Measurements from ENCODE around the gene PDHX.
"Not testable (repeated sequence)": the region's sequence is repeated elsewhere in the genome, so short reads cannot be mapped to it uniquely, and the experiment has no call there.

PDHX gene

DNA sequence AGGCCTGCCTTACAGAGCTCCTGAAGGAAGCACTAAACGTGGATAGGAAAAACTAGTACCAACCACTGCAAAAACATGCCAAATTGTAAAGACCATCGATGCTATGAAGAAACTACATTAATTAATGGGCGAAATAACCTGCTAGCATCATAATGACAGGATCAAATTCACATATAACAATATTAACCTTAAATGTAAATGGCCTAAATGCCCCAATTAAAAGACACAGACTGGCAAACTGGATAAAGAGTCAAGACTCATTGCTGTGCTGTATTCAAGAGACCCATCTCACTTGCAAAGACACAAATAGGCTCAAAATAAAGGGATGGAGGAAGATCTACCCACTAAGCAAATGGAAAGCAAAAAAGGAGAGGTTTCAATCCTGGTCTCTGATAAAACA lies 107.5 kb downstream of the PDHX start:
- DNase-seq: not testable (repeated sequence)

DNA sequence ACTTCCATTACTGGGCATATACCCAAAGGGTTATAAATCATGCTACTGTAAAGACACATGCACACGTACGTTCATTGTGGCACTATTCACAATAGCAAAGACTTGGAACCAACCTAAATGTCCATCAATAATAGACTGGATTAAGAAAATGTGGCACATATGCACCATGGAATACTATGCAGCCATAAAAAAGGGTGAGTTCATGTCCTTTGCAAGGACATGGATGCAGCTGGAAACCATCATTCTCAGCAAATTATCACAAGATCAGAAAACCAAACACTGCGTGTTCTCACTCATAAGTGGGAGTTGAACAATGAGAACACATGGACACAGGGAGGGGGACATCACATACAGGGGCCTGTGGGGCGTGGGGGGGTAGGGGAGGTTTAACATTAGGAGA lies 111.6 kb downstream of the PDHX start:
- DNase-seq: not testable (repeated sequence)

DNA sequence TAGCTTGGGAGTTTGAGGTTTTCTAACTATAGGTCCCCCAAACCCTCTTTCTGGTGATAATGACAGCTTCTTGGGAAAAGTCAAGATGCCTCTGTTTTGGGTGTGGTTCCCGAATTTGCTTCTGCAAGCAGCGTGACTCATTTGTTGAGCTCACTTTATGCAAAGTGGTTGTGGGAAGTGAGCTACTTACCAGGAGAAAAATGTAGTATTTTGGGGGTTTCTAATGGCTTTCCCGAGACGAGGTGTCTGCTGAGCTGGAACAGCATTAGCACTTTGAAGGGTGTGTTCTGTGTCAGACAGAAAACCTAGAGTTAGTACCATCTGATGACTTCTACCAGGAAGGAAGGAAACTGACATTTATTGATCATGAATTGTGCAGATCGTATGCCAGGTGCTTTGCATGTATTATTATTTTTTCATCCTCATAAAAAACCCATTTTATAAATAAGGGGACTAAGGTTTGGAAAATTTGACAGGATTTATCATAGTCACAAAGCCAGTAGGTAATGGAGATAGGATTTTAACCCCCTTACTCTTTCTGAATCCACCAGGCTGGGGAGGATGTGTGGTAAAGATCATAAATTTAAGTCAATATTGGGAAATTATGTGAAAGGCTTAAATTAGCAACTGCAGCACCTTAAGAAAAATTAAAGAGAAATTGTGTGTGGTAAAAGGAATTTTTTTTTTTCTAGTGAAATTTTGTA lies 113.7 kb downstream of the PDHX start:
- DNase-seq: peak; percentile 66

DNA sequence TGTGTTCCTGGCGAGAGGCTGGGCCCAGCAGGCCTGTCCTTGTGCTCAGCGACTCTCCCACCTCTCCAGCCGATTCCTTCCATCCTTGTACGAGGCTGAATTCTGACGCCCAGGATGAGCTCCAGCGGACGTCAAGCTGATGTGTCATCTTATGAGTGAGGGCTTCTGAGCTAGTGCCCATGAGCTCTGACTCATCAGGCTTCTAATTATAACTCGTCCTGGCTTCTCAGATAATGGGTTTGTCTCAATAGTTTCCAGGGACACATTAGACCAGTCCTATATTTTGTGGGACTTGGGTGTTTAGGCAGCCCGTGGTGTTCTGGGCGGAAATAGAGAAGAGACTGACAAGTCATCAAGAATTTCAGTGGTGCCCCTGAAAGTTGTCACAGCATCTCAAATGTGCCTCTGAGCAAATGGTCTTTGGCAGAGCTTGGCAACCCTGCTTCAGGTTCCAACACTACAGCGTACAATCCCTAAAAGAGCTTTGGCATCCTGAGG lies 114.3 kb downstream of the PDHX start:
- DNase-seq: peak; percentile 89

DNA sequence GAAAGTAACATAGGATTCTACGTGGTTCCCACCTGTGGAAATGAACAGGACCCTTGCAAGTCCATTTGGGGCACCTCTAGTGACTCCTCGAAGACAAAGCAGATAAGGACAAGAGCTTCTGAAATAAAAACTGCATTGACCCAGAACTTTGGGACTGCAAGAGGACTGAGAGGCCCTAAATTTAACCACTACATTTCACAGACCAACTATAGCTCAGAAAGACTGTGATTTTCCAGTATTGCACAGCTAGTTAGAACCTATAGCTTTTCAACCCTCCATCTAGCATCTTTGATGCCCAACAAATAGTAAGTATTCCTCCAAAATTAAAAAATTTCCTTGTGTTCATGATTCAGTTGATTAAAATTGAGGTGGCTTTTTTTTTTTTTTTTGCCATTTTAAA lies 114.9 kb downstream of the PDHX start:
- no peak for DNase-seq

DNA sequence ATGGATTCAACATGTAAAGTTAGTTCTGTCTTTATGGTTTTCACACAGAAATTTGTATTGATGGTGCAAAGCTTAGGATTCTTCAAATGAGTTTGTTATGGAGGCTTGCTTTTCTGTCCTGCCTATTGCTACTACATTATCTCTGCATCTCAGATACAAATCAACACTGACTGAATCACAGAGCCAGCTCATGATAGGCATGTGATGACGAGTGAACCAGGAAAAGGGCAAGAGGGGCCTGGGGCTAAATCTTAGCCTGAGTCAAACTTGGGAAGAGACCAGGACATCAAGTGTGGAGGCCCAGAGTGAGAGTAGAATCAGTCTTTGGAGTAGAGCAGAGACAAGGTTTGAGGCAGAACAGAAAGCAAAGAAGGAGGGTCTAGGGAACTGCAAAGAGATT lies 115.4 kb downstream of the PDHX start:
- no peak for DNase-seq

DNA sequence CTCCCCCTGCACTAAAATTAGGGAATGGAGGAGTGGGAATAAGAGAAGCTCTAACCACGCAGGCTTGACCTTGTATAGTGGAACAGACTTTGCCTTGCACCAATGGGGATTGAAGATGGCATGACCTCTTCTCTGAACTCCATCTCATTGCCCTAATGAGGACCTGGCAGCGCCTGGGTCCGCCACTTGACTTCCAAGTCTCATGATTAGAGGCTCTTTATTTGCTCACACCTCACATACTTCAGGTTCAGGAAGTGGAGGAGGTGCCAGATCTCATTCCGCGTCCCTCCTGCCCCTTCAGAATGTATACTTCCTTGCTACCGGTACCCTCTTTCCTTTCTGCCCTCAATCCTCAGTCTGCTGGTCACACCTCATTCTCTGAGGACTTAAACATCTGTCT lies 116.6 kb downstream of the PDHX start:
- DNase-seq: no peak

DNA sequence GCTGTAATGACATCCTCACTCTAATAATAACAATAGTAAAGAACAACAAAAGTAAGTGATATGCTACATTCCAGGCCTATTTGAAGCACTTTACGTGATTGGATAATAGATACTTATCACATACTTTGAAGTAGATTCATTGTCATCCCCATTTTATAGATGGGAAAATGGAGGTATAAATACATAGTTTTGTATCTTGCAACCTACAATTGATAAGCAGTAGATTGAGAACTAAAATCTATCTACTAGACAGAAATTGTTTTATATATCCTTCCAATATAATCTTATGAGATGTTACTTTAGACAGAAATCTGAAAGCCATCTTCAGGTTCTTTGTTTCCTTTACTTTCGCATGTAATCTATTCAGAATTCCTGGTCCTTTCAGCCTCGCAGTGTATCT lies 118.0 kb downstream of the PDHX start:
- no peak for DNase-seq

DNA sequence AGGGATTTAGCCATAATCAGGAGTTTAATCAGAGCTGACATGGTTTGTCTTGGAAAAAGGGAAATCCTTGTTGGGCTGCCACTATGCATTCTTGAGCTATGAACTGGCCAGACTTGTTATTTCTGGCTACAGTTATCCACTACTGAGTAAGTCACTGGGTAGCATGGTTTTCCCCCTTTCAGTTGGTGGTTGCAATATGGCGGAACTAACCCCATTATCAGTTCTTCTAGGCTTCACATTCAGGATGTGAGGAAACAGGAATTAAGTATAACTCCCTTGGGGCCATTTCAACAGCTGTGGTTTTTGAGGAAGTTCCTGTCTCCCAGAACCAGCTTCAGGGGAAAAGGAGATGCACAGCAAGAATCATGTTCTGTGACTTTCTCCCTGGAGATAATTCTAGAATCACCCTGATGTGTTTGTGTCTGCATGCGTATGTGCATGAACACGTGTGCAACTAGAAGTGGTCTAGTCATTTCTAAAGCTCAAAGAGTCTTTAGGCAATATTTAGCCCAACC lies 119.5 kb downstream of the PDHX start:
- peak; percentile 81 for DNase-seq

DNA sequence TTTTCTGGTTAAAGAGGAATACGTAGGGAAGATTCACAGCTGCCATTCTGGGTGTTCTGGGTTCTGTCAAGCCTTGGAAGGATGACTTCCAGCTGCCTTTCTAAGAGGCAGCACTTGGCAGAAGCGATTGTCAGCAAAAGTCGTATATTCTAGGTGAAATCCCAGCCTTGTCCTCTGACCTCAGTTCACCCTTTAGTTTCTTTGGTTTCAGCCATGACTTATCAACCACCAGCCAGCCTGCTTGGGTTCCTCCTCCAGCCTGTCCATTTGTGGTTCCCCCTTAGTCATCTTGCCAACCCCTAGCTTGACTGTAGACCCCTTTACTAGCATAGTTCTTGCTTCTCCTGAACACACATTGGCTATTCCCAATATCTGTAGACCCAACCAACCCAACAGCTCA lies 120.2 kb downstream of the PDHX start:
- DNase-seq: peak; percentile 64

DNA sequence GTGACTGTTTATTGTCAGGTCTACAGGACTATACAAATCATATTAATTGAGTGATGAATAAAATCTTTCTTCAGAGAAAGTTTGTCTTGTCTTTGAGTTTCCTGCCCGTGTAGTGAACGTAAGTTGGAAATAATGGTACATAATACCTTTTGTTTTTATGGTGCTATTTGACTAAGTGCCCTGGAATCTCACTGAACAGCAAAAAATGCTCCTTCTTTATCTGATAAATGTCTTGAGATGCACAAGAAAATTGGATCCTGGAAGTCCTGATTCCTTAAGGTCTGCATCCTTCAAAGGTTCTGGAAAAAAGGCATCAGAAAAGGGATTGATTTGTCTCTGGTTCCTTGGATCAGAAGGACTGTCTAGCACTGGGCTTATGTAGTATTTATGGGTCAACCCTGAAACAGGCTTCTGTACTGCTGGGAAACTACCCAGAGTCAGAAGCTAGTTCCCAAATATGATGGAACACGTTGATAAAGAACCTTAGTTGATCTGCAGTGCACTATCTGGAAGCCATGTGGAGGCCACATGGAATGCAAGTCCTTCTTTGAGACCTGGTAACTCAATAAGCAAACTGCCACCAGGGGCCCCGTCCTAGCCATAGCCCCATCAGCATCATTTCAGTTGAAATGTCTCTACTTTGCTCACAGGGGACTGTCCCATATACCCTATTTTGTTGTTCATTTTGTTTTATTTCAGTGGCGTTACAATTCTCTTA lies 122.0 kb downstream of the PDHX start:
- no peak for DNase-seq

DNA sequence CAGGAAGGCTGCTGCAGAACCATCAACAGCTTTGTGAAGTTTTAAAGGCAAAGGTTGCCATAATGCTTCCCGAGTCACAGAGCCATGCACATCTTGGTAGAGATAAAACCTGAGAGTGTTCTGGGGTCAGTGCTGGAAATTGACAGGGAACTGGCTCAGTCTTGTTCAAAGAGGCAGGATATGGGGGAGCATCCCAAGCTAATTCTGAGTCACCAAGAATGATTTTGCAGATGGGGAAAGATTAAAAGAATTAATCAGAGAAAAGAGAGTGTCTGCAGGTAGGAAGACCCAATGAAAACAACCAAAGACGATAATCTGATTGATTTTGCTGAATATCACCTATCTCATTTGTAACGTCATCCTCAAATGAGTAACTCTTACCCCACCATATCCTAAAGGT lies 122.7 kb downstream of the PDHX start:
- no peak for DNase-seq

DNA sequence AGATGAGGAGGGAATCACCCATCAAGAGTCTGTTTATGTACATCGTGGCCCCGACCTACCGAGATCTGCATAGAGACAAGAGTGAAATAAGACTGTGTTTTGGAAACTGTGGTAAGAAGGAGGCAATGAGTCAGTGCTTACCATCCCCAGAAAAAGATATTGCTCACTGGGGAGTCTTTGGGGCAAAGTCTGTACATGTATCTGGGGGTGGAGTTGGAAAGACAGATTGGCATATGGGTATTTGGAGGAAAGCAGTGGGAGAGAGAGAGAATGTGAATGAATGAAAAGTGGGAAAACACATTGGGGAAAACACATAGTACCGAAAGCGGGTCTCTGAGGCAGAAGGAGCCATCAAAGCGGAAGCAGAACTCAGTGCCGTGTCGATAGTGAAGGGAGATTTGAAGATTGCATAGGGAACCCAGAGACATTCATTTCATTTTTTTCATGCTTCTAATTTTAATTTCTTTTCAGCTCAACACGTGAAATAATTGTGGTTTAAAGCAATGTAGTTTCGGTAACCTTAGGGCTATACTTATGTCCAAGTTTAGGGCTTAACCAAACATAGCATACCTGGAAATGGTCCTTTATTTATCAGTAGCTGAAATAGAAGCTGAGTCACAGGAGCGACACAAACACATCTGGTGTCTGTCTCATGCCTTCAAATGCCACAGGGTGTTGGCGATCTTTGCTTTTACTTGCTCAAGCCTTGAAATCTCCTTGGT lies 124.0 kb downstream of the PDHX start:
- DNase-seq: peak; percentile 65

DNA sequence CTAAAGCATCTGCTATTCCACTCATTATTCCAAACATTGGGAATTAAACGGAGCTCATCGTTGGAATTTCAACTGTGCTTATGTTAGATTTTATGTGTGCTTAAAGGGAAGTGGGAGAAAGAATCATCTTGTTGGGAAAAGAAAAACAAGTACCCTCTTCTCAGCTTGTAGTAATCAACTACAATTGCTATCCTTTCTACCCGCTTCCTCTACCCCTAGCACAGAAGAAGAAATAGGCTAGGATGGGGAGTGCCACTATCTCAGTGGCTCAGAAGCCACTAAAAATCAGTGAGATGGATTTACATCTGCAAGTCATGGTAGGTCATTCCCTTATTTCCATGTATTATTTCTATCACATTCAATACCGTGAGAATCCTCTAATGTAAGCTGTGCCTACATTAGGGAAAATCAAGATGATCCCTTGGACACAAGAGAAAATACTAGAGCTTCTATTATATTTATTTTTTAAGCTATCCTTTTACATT lies 124.7 kb downstream of the PDHX start:
- no peak for DNase-seq

DNA sequence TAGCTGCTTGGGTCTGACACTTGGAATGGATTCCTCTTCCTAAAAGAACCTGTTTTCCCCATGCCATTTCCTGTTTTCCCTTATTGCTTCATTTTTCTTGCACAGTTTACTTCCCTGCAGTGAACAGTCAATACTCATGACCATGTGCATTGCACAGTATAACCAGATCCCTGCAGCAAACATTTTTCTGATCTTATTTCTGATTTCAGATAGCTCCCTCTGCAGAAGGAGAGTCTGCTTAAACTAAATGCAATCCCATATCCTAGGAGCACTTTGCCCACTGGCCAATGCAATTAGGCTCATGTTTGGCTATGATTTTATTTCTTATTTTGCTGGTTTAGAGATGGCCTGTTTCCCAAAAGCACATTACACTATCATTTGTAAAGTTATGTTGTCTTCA lies 125.8 kb downstream of the PDHX start:
- no peak for DNase-seq

DNA sequence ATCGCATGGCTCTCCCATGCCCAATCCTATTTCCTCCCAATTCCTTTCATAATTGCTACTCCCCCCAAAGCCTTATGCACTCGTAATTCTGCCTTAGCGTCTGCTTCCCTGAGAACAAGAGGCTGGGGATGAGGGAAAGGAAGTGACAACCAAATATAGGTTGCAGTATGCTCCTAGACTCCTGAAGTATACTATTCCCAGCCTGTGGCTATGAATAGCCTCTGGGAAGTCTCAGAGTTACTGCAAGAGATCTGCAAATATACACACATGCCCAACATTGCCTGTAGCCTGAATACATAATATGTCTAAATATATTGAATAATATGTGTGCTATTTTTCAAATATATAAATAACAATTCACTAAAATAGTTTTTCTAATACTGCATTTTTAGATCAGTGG lies 126.5 kb downstream of the PDHX start:
- no peak for DNase-seq

DNA sequence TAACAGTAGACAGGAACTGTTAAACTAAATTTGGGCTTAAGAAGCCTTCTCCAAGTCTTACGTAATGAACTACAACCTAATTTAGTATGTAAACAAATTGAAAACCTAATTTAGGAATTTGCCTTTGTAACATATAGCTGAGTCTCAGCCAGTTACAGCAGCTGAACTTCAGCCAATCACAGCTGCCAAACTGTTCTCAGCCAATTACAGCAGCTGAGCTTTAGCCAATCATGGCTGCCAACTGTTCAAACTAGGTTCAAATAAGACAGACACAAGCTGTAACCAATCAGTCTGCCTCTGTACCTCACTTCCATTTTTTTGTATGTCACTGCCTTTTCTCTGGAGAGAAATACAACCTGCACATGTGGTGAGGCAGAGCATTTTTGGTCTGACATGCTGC lies 127.5 kb downstream of the PDHX start:
- no peak for DNase-seq

DNA sequence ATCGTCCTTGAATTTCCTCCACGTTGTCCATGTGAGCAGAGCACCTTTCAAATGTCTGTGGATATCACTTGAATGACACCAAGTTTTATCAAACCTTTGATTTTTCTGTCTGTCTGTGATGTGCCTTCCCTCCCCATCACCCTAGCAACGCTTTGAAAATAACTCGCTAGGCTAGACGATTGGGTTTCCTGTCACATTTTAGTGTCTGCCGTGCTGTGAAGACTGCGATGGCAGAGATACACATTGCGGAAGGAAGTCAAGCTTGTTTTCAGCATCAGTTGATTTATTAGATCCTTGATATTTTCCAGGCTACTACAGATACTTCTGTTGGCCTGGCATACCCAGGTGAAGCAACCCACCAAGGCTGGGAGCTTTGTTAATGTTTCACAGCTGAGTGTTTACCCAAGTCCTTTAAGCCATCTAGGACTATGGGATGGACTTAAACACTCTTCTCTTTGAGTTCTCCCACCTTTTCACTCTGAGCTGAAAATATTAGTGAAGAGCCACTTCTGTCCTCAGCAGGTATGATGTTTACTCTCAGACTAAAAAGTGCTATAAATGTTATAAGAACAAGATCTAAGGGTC lies 128.9 kb downstream of the PDHX start:
- peak; percentile 89 for DNase-seq
